Calu3 (cell line): ENCODE measurements around the gene USF2. TPM values are rescaled to one million over a fixed set of nuclear protein-coding genes. Genes with fewer than 3 reads are reported as not detected.

Experiments used
- BruUV-seq: library from RNA; stranded (reverse); fragments of 400-500 nt; replicated peaks from 2 replicates; lab custom pipeline; 2021; lab: Mats Ljungman, UMichigan
- CTCF ChIA-PET: fragments of 300-600 bp; sonication (Branson Sonifier 250); formaldehyde crosslinking; loops from one replicate; lab custom pipeline; 2022; ENCODE audit warnings: antibody characterized with exemption; lab: Charles Lee
- DNase-seq: peaks from one replicate; pipeline ENCODE4 v3.0.0; 2022
- H3K27ac Mint-ChIP-seq: one replicate; pipeline ENCODE4 v1.8.0; 2022; ENCODE audit warnings: mixed read lengths; ENCODE audit not compliant: unreplicated experiment
- H3K27me3 Mint-ChIP-seq: one replicate; pipeline ENCODE4 v1.8.0; 2022; ENCODE audit warnings: mixed read lengths; ENCODE audit not compliant: unreplicated experiment
- H3K36me3 Mint-ChIP-seq: one replicate; pipeline ENCODE4 v1.8.0; 2022; ENCODE audit warnings: mild to moderate bottlenecking, moderate library complexity, mixed read lengths; ENCODE audit not compliant: insufficient read depth, unreplicated experiment
- H3K4me1 Mint-ChIP-seq: one replicate; pipeline ENCODE4 v1.8.0; 2022; ENCODE audit warnings: mild to moderate bottlenecking, low read depth, mixed read lengths; ENCODE audit not compliant: unreplicated experiment
- H3K4me3 Mint-ChIP-seq: one replicate; pipeline ENCODE4 v1.8.0; 2022; ENCODE audit warnings: mild to moderate bottlenecking, low read depth, moderate library complexity, mixed read lengths; ENCODE audit not compliant: unreplicated experiment
- H3K9me3 Mint-ChIP-seq: one replicate; pipeline ENCODE4 v1.8.0; 2022; ENCODE audit warnings: low read depth, mixed read lengths; ENCODE audit not compliant: unreplicated experiment
- CTCF ChIP-seq: fragments of 200-600 bp; IDR thresholded peaks from one replicate; pipeline ENCODE4 v1.8.0; 2022; ENCODE audit warnings: antibody characterized with exemption; ENCODE audit not compliant: unreplicated experiment
- intact Hi-C: fragments of 100-400 bp; cut with micrococcal nuclease; formaldehyde crosslinking; loops from one replicate; pipeline ENCODE4 v1.10.0; 2022; ENCODE audit not compliant: unreplicated experiment
- total RNA-seq: library from RNA; stranded (reverse); gene quantifications from 2 replicates; pipeline ENCODE4 v1.2.3, GENCODE V29; 2022

The USF2 gene
- total RNA-seq, 1 experiment from 2014 or later, result 127 TPM

- Mint-ChIP-seq H3K27ac (no peak overlapping the region), H3K4me3 (no peak overlapping the region), H3K9me3 (no peaks in the 10 kb centered on the region), H3K27me3 (peaks cover 19% of the 10 kb centered on the region), H3K4me1 (no peaks in the 10 kb centered on the region), H3K36me3 (no peaks in the 10 kb centered on the region)
- BruUV-seq, result no TSS peak
- no peak for DNase-seq
- CTCF ChIA-PET, result no interaction called here
- intact Hi-C loops, result no loop called here
- no peak for TF ChIP-seq CTCF
Observed at GRCh38 chr19:35297922-35298321, 29.2 kb downstream of the USF2 start.

DNA sequence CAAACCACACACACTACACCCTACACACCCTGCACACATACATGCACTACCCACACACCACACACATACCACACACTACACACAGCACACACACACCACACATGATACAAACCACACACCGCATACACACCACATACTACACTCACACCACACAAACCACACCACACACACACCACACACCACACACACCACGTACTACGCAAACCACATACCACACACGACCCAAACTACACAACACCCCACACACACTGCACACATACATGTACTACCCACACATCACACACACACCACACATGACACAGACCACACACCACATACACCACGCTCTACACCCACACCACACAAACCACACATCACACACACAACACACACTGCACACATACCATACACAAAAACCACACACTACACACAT, 29.8 kb downstream of the USF2 start:
- Mint-ChIP-seq H3K27ac (no peak overlapping the region), H3K4me1 (no peaks in the 10 kb centered on the region), H3K9me3 (no peaks in the 10 kb centered on the region), H3K4me3 (no peak overlapping the region), H3K27me3 (peaks cover 12% of the 10 kb centered on the region), H3K36me3 (no peaks in the 10 kb centered on the region)
- DNase-seq, result no peak
- TF ChIP-seq CTCF, result no peak
- no TSS peak for BruUV-seq
- intact Hi-C loops, result no loop called here
- CTCF ChIA-PET, result no interaction called here

DNA sequence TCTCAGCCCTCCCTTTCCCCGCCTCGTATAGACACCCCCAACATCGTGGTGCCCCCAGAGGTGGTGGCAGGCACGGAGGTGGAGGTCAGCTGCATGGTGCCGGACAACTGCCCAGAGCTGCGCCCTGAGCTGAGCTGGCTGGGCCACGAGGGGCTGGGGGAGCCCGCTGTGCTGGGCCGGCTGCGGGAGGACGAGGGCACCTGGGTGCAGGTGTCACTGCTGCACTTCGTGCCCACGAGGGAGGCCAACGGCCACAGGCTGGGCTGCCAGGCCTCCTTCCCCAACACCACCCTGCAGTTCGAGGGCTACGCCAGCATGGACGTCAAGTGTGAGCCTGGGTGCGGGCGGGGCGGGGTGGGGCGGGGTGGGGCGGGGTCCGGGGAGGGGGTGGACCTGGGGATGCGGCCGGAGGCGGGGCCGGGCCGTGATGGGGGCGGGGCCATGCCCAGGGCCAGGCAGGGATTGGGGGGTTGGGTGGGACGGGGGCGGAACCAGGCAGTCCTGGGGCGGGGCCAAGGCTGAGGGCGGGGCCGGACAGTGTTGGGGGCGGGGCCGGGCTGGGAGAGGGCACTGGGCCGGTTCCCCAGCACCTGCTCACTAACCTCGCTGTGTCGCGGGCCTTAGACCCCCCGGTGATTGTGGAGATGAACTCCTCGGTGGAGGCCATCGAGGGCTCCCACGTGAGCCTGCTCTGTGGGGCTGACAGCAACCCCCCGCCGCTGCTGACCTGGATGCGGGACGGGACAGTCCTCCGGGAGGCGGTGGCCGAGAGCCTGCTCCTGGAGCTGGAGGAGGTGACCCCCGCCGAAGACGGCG, 31.0 kb downstream of the USF2 start:
- no TSS peak for BruUV-seq
- Mint-ChIP-seq H3K36me3 (no peaks in the 10 kb centered on the region), H3K9me3 (no peaks in the 10 kb centered on the region), H3K27ac (no peak overlapping the region), H3K4me1 (no peaks in the 10 kb centered on the region), H3K27me3 (peaks cover under 1% of the 10 kb centered on the region), H3K4me3 (no peak overlapping the region)
- intact Hi-C loops, result no loop called here
- CTCF ChIA-PET, result no interaction called here
- no peak for DNase-seq
- TF ChIP-seq CTCF, result no peak

- no peak overlapping the region for H3K4me3 Mint-ChIP-seq
- no TSS peak for BruUV-seq
- no peaks in the 10 kb centered on the region for H3K27me3 Mint-ChIP-seq
Observed at GRCh38 chr19:35300339-35300649, 31.5 kb downstream of the USF2 start.

More at GRCh38 chr19:35300339-35300649, 31.5 kb downstream of the USF2 start:
- Mint-ChIP-seq H3K36me3 (no peaks in the 10 kb centered on the region), H3K9me3 (no peaks in the 10 kb centered on the region), H3K27ac (no peak overlapping the region), H3K4me1 (no peaks in the 10 kb centered on the region)
- no peak for TF ChIP-seq CTCF
- intact Hi-C loops, result no loop called here
- no peak for DNase-seq
- CTCF ChIA-PET, result no interaction called here
